Osteoblast (primary cell): ENCODE data around the gene SPESP1. TPM values are rescaled to one million over a fixed set of nuclear protein-coding genes. Genes with fewer than 3 reads are reported as not detected.
"Not testable (repeated sequence)": the region's sequence is repeated elsewhere in the genome, so short reads cannot be mapped to it uniquely, and the experiment has no call there.

Experiments used
- DNase-seq: peaks from one replicate; pipeline ENCODE4 v3.0.0; 2011; ENCODE audit warnings: low spot score, mixed read lengths; ENCODE audit not compliant: insufficient read length; ENCODE audit errors: missing footprints
- H2AFZ ChIP-seq: 2 replicates; pipeline ENCODE4 v1.6.0; 2011; ENCODE audit warnings: mild to moderate bottlenecking, low read length
- H3K27ac ChIP-seq: 2 replicates; pipeline ENCODE4 v1.5.1; 2011; ENCODE audit warnings: mild to moderate bottlenecking, low read depth, low read length, moderate library complexity
- H3K27me3 ChIP-seq: 2 replicates; pipeline ENCODE4 v1.6.0; 2012; ENCODE audit warnings: mild to moderate bottlenecking, control low read depth, inconsistent platforms, low read length, moderate library complexity; ENCODE audit not compliant: insufficient read depth
- H3K36me3 ChIP-seq: 2 replicates; pipeline ENCODE4 v1.5.1; 2011; ENCODE audit warnings: mild to moderate bottlenecking, low read length, control low read depth, moderate library complexity; ENCODE audit not compliant: insufficient read depth
- H3K4me1 ChIP-seq: 2 replicates; pipeline ENCODE4 v1.5.1; 2011; ENCODE audit warnings: mild to moderate bottlenecking, low read length, control low read depth, moderate library complexity; ENCODE audit not compliant: insufficient read depth
- H3K4me2 ChIP-seq: 2 replicates; pipeline ENCODE4 v1.6.0; 2011; ENCODE audit warnings: mild to moderate bottlenecking, low read length; ENCODE audit not compliant: insufficient read depth
- H3K4me3 ChIP-seq: fragments of 200-600 bp; sonication (generic); 3 replicates; pipeline ENCODE4 v1.5.1; 2012; ENCODE audit warnings: mild to moderate bottlenecking, low read length, inconsistent platforms; ENCODE audit not compliant: insufficient read depth
- H3K79me2 ChIP-seq: 2 replicates; pipeline ENCODE4 v1.6.0; 2012; ENCODE audit warnings: mild to moderate bottlenecking, low read length, control low read depth, inconsistent platforms; ENCODE audit not compliant: insufficient read depth
- H3K9me3 ChIP-seq: 2 replicates; pipeline ENCODE4 v1.5.1; 2011; ENCODE audit warnings: low read depth, low read length, control low read depth
- H4K20me1 ChIP-seq: 2 replicates; pipeline ENCODE4 v1.6.0; 2012; ENCODE audit warnings: mild to moderate bottlenecking, low read length, control low read depth; ENCODE audit not compliant: insufficient read depth
- CTCF ChIP-seq: IDR thresholded peaks from 2 replicates; pipeline ENCODE4 v1.5.1; 2011; ENCODE audit warnings: mild to moderate bottlenecking, low read depth, low read length, moderate library complexity; ENCODE audit errors: extremely low read depth
- total RNA-seq: library from RNA; depleted of rRNA; stranded (reverse); fragments of >200 nt; gene quantifications from 2 replicates; pipeline ENCODE4 v1.2.3, GENCODE V29; 2012

Gene SPESP1
- total RNA-seq, 1 donor, result 2.9 TPM

DNA sequence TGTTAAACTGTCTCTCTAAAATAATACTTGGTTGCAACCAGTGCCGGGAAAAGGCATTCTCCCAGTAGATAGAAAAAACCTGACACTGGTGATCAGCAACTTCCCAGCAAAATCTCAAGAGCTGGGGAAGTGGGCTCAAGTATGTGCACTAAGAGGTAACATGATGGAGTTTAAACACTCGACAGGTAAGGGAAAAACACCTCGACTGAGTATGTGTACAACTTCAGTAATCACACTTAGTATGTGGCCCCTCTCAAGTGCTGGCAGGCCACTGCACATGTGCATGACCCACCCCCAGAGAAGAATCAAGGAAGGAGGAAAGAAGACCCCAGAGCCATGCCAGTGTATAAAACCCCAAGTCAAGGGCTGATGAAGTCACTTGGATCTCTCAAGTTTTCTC is 27.4 kb downstream of the SPESP1 start:
- Histone ChIP-seq H3K4me2 (no peak overlapping the region), H2AFZ (no peak overlapping the region)

GRCh38 chr15:68958597-68958996 is 28.3 kb downstream of the SPESP1 start:
- no peak overlapping the region for H2AFZ ChIP-seq
- no peaks in the 10 kb centered on the region for H3K36me3 ChIP-seq
- no peak overlapping the region for H3K4me3 ChIP-seq
- H3K27ac ChIP-seq, result no peak overlapping the region
- H3K9me3 ChIP-seq, result no peaks in the 10 kb centered on the region
- H3K4me2 ChIP-seq, result no peak overlapping the region
- H4K20me1 ChIP-seq, result no peaks in the 10 kb centered on the region
- no peaks in the 10 kb centered on the region for H3K79me2 ChIP-seq
- no peak for DNase-seq
- no peak for TF ChIP-seq CTCF
- H3K27me3 ChIP-seq, result peaks cover 57% of the 10 kb centered on the region
- H3K4me1 ChIP-seq, result no peaks in the 10 kb centered on the region

More for the DNA sequence above, 27.4 kb downstream of the SPESP1 start:
- Histone ChIP-seq H3K4me1 (no peaks in the 10 kb centered on the region), H3K27ac (no peak overlapping the region), H3K79me2 (no peaks in the 10 kb centered on the region), H3K9me3 (no peaks in the 10 kb centered on the region), H3K4me3 (no peak overlapping the region), H3K36me3 (no peaks in the 10 kb centered on the region), H3K27me3 (peaks cover 54% of the 10 kb centered on the region), H4K20me1 (no peaks in the 10 kb centered on the region)
- DNase-seq, result no peak
- no peak for TF ChIP-seq CTCF

GRCh38 chr15:68962465-68962864 is 32.1 kb downstream of the SPESP1 start:
- no peak overlapping the region for H3K4me2 ChIP-seq
- no peaks in the 10 kb centered on the region for H3K9me3 ChIP-seq
- no peaks in the 10 kb centered on the region for H4K20me1 ChIP-seq
- H3K79me2 ChIP-seq, result no peaks in the 10 kb centered on the region
- TF ChIP-seq CTCF, result no peak
- H2AFZ ChIP-seq, result no peak overlapping the region
- H3K4me3 ChIP-seq, result no peak overlapping the region
- no peaks in the 10 kb centered on the region for H3K4me1 ChIP-seq
- no peaks in the 10 kb centered on the region for H3K36me3 ChIP-seq
- H3K27me3 ChIP-seq, result peaks cover 33% of the 10 kb centered on the region
- no peak for DNase-seq
- H3K27ac ChIP-seq, result no peak overlapping the region

DNA sequence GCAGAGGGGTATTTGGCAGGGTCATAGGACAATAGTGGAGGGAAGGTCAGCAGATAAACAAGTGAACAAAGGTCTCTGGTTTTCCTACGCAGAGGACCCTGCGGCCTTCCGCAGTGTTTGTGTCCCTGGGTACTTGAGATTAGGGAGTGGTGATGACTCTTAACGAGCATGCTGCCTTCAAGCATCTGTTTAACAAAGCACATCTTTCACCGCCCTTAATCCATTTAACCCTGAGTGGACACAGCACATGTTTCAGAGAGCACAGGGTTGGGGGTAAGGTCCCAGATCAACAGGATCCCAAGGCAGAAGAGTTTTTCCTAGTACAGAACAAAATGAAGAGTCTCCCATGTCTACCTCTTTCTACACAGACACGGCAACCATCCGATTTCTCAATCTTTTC is 33.4 kb downstream of the SPESP1 start:
- H3K4me1 ChIP-seq, H3K4me3 ChIP-seq, H3K4me2 ChIP-seq, H4K20me1 ChIP-seq, H3K79me2 ChIP-seq, H3K36me3 ChIP-seq, H2AFZ ChIP-seq, H3K9me3 ChIP-seq, DNase-seq, H3K27ac ChIP-seq: not testable (repeated sequence)
- H3K27me3 ChIP-seq, result peaks cover 24% of the 10 kb centered on the region
